ENCODE measurements around the gene EHD3. TPM values are rescaled to one million over a fixed set of nuclear protein-coding genes. Genes with fewer than 3 reads are reported as not detected.

EHD3 gene
- polyA plus RNA-seq, 1 donor from 2014 or later = 3.5 TPM

DNA sequence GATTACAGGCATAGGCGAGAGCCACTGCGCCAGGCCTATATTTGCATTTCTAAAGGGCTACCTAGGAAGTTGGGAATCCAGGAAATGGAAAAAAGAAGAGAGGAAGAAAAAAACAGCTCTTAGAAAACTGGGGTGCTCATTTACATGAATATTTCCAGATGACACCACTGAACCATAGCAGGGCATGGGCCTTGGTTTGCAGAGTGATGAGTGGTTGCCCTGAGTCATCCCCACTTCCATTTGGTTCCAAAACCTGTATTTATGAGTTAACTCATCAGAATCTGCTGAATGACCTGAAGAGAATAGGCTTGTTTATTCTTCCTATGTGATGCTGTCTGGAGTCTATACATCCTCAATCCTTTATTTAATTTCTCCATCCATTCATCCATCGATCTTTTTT, 36.2 kb downstream of the EHD3 start:
- TF ChIP-seq SMC3 (conservative IDR thresholded peaks at IDR 0.05; ENCODE audit: poor library complexity) = no peak
- TF ChIP-seq, protein P1, sequence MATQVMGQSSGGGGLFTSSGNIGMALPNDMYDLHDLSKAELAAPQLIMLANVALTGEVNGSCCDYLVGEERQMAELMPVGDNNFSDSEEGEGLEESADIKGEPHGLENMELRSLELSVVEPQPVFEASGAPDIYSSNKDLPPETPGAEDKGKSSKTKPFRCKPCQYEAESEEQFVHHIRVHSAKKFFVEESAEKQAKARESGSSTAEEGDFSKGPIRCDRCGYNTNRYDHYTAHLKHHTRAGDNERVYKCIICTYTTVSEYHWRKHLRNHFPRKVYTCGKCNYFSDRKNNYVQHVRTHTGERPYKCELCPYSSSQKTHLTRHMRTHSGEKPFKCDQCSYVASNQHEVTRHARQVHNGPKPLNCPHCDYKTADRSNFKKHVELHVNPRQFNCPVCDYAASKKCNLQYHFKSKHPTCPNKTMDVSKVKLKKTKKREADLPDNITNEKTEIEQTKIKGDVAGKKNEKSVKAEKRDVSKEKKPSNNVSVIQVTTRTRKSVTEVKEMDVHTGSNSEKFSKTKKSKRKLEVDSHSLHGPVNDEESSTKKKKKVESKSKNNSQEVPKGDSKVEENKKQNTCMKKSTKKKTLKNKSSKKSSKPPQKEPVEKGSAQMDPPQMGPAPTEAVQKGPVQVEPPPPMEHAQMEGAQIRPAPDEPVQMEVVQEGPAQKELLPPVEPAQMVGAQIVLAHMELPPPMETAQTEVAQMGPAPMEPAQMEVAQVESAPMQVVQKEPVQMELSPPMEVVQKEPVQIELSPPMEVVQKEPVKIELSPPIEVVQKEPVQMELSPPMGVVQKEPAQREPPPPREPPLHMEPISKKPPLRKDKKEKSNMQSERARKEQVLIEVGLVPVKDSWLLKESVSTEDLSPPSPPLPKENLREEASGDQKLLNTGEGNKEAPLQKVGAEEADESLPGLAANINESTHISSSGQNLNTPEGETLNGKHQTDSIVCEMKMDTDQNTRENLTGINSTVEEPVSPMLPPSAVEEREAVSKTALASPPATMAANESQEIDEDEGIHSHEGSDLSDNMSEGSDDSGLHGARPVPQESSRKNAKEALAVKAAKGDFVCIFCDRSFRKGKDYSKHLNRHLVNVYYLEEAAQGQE (IDR thresholded peaks at IDR 0.05; ENCODE audit: borderline replicate concordance) = no peak
- no peak for TF ChIP-seq EZH2 (IDR thresholded peaks at IDR 0.05; ENCODE audit: borderline replicate concordance, insufficient read depth, low read length, poor library complexity, severe bottlenecking)
- no peak for TF ChIP-seq RAD21 (conservative IDR thresholded peaks at IDR 0.05)
- TF ChIP-seq, protein P2, sequence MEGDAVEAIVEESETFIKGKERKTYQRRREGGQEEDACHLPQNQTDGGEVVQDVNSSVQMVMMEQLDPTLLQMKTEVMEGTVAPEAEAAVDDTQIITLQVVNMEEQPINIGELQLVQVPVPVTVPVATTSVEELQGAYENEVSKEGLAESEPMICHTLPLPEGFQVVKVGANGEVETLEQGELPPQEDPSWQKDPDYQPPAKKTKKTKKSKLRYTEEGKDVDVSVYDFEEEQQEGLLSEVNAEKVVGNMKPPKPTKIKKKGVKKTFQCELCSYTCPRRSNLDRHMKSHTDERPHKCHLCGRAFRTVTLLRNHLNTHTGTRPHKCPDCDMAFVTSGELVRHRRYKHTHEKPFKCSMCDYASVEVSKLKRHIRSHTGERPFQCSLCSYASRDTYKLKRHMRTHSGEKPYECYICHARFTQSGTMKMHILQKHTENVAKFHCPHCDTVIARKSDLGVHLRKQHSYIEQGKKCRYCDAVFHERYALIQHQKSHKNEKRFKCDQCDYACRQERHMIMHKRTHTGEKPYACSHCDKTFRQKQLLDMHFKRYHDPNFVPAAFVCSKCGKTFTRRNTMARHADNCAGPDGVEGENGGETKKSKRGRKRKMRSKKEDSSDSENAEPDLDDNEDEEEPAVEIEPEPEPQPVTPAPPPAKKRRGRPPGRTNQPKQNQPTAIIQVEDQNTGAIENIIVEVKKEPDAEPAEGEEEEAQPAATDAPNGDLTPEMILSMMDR (IDR thresholded peaks at IDR 0.05; ENCODE audit: poor library complexity, severe bottlenecking) = no peak
- TF ChIP-seq POLR2AphosphoS5 (IDR thresholded peaks at IDR 0.05) = no peak
- no peak for TF ChIP-seq TAF1 (IDR thresholded peaks at IDR 0.05; ENCODE audit: low read depth)
- no peak for TF ChIP-seq MXI1 (conservative IDR thresholded peaks at IDR 0.05; ENCODE audit: poor library complexity, severe bottlenecking)
- no peak for TF ChIP-seq EP300 (conservative IDR thresholded peaks at IDR 0.05; ENCODE audit: poor library complexity, severe bottlenecking)
- Histone ChIP-seq H3F3A (ENCODE audit: insufficient read depth, low read length, poor library complexity, severe bottlenecking) (no peaks in the 10 kb centered on the region), H3K27ac (ENCODE audit: low read length) (no peak overlapping the region), H3K9ac (ENCODE audit: low read length) (no peak overlapping the region), H3K4me2 (ENCODE audit: low read length) (no peak overlapping the region), H3K36me3 (ENCODE audit: insufficient read depth, low read length) (peaks cover 5% of the 10 kb centered on the region), H3K79me2 (replicated peaks; ENCODE audit: insufficient read depth, low read length) (no peaks in the 10 kb centered on the region), H3K9me3 (ENCODE audit: low read length) (no peaks in the 10 kb centered on the region), H2AFZ (ENCODE audit: low read depth, low read length) (no peak overlapping the region), H4K20me1 (ENCODE audit: insufficient read depth) (no peaks in the 10 kb centered on the region), H3K4me3 (ENCODE audit: low read length) (no peak overlapping the region), H3K27me3 (ENCODE audit: insufficient read depth, low read depth, low read length) (no peaks in the 10 kb centered on the region), H3K9me2 (ENCODE audit: insufficient read depth, low read length) (no peaks in the 10 kb centered on the region)

DNA sequence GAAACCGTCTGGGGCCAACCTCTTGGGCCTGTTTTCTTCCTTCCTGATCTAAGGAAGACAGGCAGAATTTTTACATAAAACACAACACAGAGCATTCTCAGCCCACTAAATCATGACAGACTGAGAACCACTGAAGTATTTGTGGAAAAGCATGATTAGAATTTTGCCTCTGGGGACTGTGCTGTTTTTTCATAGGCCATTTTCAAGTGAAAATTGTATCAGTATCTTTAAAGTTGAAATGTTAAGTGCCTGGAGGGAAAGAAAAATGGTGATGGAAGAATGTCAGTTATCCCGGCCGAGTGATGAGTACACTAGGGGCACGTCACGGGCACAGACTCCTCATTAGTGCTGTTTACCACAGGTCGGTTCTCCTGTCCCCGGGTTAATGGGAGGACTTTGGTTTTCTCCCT, 36.9 kb downstream of the EHD3 start:
- Histone ChIP-seq H3K9me2 (ENCODE audit: insufficient read depth, low read length) (no peaks in the 10 kb centered on the region), H3K36me3 (ENCODE audit: insufficient read depth, low read length) (peaks cover 5% of the 10 kb centered on the region), H3K4me2 (ENCODE audit: low read length) (no peak overlapping the region), H3K4me3 (ENCODE audit: low read length) (no peak overlapping the region), H3F3A (ENCODE audit: insufficient read depth, low read length, poor library complexity, severe bottlenecking) (no peaks in the 10 kb centered on the region), H3K9me3 (ENCODE audit: low read length) (no peaks in the 10 kb centered on the region), H4K20me1 (ENCODE audit: insufficient read depth) (no peaks in the 10 kb centered on the region), H3K27me3 (ENCODE audit: insufficient read depth, low read depth, low read length) (no peaks in the 10 kb centered on the region), H2AFZ (ENCODE audit: low read depth, low read length) (no peak overlapping the region), H3K27ac (ENCODE audit: low read length) (no peak overlapping the region), H3K79me2 (replicated peaks; ENCODE audit: insufficient read depth, low read length) (no peaks in the 10 kb centered on the region), H3K9ac (ENCODE audit: low read length) (no peak overlapping the region)
- TF ChIP-seq, protein P2 (IDR thresholded peaks at IDR 0.05; ENCODE audit: poor library complexity, severe bottlenecking) = no peak
- TF ChIP-seq POLR2AphosphoS5 (IDR thresholded peaks at IDR 0.05) (no peak), EP300 (conservative IDR thresholded peaks at IDR 0.05; ENCODE audit: poor library complexity, severe bottlenecking) (no peak), SMC3 (conservative IDR thresholded peaks at IDR 0.05; ENCODE audit: poor library complexity) (no peak)
- TF ChIP-seq, protein P1 (IDR thresholded peaks at IDR 0.05; ENCODE audit: borderline replicate concordance) = no peak

All from neural cell (in vitro differentiated cells).